ENCODE measurements around the gene CMC1.

GRCh38 chr3:28278918-28279317 is 37.5 kb downstream of the CMC1 start:
- TF ChIP-seq CTCF (IDR thresholded peaks at IDR 0.05; ENCODE audit: borderline replicate concordance, extremely low read depth, low read length, poor library complexity, severe bottlenecking): no peak
- no peak for TF ChIP-seq EZH2 (IDR thresholded peaks at IDR 0.05; ENCODE audit: borderline replicate concordance, low read depth, low read length, severe bottlenecking)
